ENCODE data around the gene PNKP. TPM values are rescaled to one million over a fixed set of nuclear protein-coding genes. Genes with fewer than 3 reads are reported as not detected.

The PNKP gene
- polyA plus RNA-seq, 1 donor from 2014 or later = 43.1 TPM

- TF ChIP-seq POLR2AphosphoS5 (IDR thresholded peaks at IDR 0.05) = no peak
- TF ChIP-seq CTCF (IDR thresholded peaks at IDR 0.05; ENCODE audit: poor library complexity, severe bottlenecking) = no peak
- TF ChIP-seq REST (IDR thresholded peaks at IDR 0.05; ENCODE audit: borderline replicate concordance) = no peak
- no peak for TF ChIP-seq MXI1 (conservative IDR thresholded peaks at IDR 0.05; ENCODE audit: poor library complexity, severe bottlenecking)
- no peak for TF ChIP-seq EZH2 (IDR thresholded peaks at IDR 0.05; ENCODE audit: borderline replicate concordance, insufficient read depth, low read length, poor library complexity, severe bottlenecking)
- no peak for TF ChIP-seq RAD21 (conservative IDR thresholded peaks at IDR 0.05)
- no peak for TF ChIP-seq TAF1 (IDR thresholded peaks at IDR 0.05; ENCODE audit: low read depth)
- no peak for TF ChIP-seq EP300 (conservative IDR thresholded peaks at IDR 0.05; ENCODE audit: poor library complexity, severe bottlenecking)
- TF ChIP-seq SMC3 (conservative IDR thresholded peaks at IDR 0.05; ENCODE audit: poor library complexity) = no peak
- Histone ChIP-seq H3F3A (ENCODE audit: insufficient read depth, low read length, poor library complexity, severe bottlenecking) (no peaks in the 10 kb centered on the region), H3K4me2 (ENCODE audit: low read length) (no peak overlapping the region), H3K27ac (ENCODE audit: low read length) (no peak overlapping the region), H3K79me2 (replicated peaks; ENCODE audit: insufficient read depth, low read length) (peaks cover 18% of the 10 kb centered on the region), H2AFZ (ENCODE audit: low read depth, low read length) (no peak overlapping the region), H3K27me3 (ENCODE audit: insufficient read depth, low read depth, low read length) (no peaks in the 10 kb centered on the region), H4K20me1 (ENCODE audit: insufficient read depth) (peaks cover 14% of the 10 kb centered on the region), H3K9ac (ENCODE audit: low read length) (no peak overlapping the region), H3K36me3 (ENCODE audit: insufficient read depth, low read length) (no peaks in the 10 kb centered on the region), H3K4me3 (ENCODE audit: low read length) (no peak overlapping the region), H3K9me3 (ENCODE audit: low read length) (no peaks in the 10 kb centered on the region), H3K9me2 (ENCODE audit: insufficient read depth, low read length) (no peaks in the 10 kb centered on the region)
Observed at GRCh38 chr19:49860336-49861102, 6.9 kb downstream of the PNKP start.

GRCh38 chr19:49859682-49860335 lies 7.6 kb downstream of the PNKP start:
- no peak overlapping the region for H3K4me2 ChIP-seq (ENCODE audit: low read length)

More at GRCh38 chr19:49859682-49860335, 7.6 kb downstream of the PNKP start:
- H3K9me3 ChIP-seq (ENCODE audit: low read length) = no peaks in the 10 kb centered on the region
- H3K79me2 ChIP-seq (replicated peaks; ENCODE audit: insufficient read depth, low read length) = peaks cover 15% of the 10 kb centered on the region
- no peak overlapping the region for H2AFZ ChIP-seq (ENCODE audit: low read depth, low read length)
- H3K9me2 ChIP-seq (ENCODE audit: insufficient read depth, low read length) = no peaks in the 10 kb centered on the region
- no peak for TF ChIP-seq SMC3 (conservative IDR thresholded peaks at IDR 0.05; ENCODE audit: poor library complexity)
- peak; percentile 10 for TF ChIP-seq POLR2AphosphoS5 (IDR thresholded peaks at IDR 0.05)
- no peak overlapping the region for H3K27ac ChIP-seq (ENCODE audit: low read length)
- H3K36me3 ChIP-seq (ENCODE audit: insufficient read depth, low read length) = no peaks in the 10 kb centered on the region
- no peak overlapping the region for H3K9ac ChIP-seq (ENCODE audit: low read length)
- H3F3A ChIP-seq (ENCODE audit: insufficient read depth, low read length, poor library complexity, severe bottlenecking) = no peaks in the 10 kb centered on the region
- peaks cover 18% of the 10 kb centered on the region for H4K20me1 ChIP-seq (ENCODE audit: insufficient read depth)
- H3K4me3 ChIP-seq (ENCODE audit: low read length) = no peak overlapping the region
- no peaks in the 10 kb centered on the region for H3K27me3 ChIP-seq (ENCODE audit: insufficient read depth, low read depth, low read length)

Data from neural cell (in vitro differentiated cells).